Panc1 (cell line): Measurements from ENCODE around the gene PIAS4.

Experiments used
- POLR2AphosphoS5 ChIP-seq: IDR thresholded peaks from 2 replicates; pipeline ENCODE4 v1.6.1; 2012; ENCODE audit warnings: mild to moderate bottlenecking, low read depth, low read length, moderate library complexity
- TCF7L2 ChIP-seq: IDR thresholded peaks from 2 replicates; pipeline ENCODE4 v1.6.1; 2011; ENCODE audit warnings: mild to moderate bottlenecking, low read depth, low read length, inconsistent platforms
- TF ChIP-seq, protein P1 (sequence below): fragments of 450-650 bp; IDR thresholded peaks from 2 replicates; pipeline ENCODE4 v1.5.1; 2017; ENCODE audit warnings: mild to moderate bottlenecking
- TF ChIP-seq, protein P2 (sequence below), 2 experiments: IDR thresholded peaks; 2 replicates each; pipeline ENCODE4 v1.6.1; 2011 to 2012; ENCODE audit warnings: low read depth in 2 of 2, control low read depth in 1 of 2, low read length in 1 of 2, mild to moderate bottlenecking in 1 of 2, moderate library complexity in 1 of 2; ENCODE audit not compliant: insufficient read depth in 1 of 2

DNA sequence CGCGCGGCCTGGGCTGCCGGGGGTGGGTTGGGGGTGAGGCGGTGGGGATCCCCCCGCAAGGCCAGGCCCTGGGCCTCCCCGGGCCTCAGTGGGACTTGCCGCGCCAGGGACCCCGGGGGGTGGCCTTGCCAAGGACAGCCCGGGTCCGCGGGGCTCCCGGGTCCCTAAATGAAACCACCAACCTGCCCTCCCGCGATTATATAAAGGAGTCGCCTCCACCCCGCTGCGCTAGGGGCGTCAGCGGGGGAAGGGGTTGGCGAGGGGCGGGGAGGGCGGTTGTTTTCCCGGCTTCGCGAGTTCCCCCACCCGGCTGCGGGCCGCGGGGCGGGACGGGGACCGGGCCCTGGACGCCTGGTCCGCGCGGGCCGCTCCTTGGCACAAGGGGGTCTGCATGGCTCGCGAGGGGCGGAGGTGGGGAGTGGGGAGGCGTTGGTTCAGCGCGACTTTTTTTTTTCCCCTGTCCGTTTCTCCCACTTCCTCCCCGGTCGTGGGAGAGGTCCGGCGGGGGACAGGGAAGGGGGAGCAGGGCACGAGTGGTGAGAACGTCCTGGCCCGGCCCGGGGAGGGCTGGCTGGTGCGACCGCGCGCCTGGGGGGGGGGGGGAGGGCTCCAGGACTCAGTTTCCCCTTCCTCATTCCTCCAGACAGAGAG, 60.0 kb downstream of the PIAS4 start:
- TF ChIP-seq, protein P1, sequence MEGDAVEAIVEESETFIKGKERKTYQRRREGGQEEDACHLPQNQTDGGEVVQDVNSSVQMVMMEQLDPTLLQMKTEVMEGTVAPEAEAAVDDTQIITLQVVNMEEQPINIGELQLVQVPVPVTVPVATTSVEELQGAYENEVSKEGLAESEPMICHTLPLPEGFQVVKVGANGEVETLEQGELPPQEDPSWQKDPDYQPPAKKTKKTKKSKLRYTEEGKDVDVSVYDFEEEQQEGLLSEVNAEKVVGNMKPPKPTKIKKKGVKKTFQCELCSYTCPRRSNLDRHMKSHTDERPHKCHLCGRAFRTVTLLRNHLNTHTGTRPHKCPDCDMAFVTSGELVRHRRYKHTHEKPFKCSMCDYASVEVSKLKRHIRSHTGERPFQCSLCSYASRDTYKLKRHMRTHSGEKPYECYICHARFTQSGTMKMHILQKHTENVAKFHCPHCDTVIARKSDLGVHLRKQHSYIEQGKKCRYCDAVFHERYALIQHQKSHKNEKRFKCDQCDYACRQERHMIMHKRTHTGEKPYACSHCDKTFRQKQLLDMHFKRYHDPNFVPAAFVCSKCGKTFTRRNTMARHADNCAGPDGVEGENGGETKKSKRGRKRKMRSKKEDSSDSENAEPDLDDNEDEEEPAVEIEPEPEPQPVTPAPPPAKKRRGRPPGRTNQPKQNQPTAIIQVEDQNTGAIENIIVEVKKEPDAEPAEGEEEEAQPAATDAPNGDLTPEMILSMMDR: no peak
- TF ChIP-seq, protein P2, sequence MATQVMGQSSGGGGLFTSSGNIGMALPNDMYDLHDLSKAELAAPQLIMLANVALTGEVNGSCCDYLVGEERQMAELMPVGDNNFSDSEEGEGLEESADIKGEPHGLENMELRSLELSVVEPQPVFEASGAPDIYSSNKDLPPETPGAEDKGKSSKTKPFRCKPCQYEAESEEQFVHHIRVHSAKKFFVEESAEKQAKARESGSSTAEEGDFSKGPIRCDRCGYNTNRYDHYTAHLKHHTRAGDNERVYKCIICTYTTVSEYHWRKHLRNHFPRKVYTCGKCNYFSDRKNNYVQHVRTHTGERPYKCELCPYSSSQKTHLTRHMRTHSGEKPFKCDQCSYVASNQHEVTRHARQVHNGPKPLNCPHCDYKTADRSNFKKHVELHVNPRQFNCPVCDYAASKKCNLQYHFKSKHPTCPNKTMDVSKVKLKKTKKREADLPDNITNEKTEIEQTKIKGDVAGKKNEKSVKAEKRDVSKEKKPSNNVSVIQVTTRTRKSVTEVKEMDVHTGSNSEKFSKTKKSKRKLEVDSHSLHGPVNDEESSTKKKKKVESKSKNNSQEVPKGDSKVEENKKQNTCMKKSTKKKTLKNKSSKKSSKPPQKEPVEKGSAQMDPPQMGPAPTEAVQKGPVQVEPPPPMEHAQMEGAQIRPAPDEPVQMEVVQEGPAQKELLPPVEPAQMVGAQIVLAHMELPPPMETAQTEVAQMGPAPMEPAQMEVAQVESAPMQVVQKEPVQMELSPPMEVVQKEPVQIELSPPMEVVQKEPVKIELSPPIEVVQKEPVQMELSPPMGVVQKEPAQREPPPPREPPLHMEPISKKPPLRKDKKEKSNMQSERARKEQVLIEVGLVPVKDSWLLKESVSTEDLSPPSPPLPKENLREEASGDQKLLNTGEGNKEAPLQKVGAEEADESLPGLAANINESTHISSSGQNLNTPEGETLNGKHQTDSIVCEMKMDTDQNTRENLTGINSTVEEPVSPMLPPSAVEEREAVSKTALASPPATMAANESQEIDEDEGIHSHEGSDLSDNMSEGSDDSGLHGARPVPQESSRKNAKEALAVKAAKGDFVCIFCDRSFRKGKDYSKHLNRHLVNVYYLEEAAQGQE (IDR thresholded peaks at IDR 0.05; ENCODE audit: insufficient read depth in 1 of 2, low read depth in 2 of 2, low read length in 1 of 2): no peak
- TF ChIP-seq POLR2AphosphoS5: no peak
- TF ChIP-seq TCF7L2: no peak
